ENCODE measurements around the gene PRMT3.
"Not testable (repeated sequence)": the region's sequence is repeated elsewhere in the genome, so short reads cannot be mapped to it uniquely, and the experiment has no call there.

Gene PRMT3

GRCh38 chr11:20522536-20522935 is 135.0 kb downstream of the PRMT3 start:
- no peak for DNase-seq

GRCh38 chr11:20529757-20530156 is 142.2 kb downstream of the PRMT3 start:
- DNase-seq = no peak

GRCh38 chr11:20530942-20531703 is 143.6 kb downstream of the PRMT3 start:
- DNase-seq = no peak

GRCh38 chr11:20535271-20535881 is 147.9 kb downstream of the PRMT3 start:
- no peak for DNase-seq

GRCh38 chr11:20536365-20536764 is 148.8 kb downstream of the PRMT3 start:
- DNase-seq = no peak

- DNase-seq = no peak
Observed at GRCh38 chr11:20536784-20537183, 149.3 kb downstream of the PRMT3 start.

GRCh38 chr11:20541503-20541902 is 154.0 kb downstream of the PRMT3 start:
- no peak for DNase-seq

- DNase-seq = no peak
Observed at GRCh38 chr11:20544603-20545237, 157.2 kb downstream of the PRMT3 start.

GRCh38 chr11:20547411-20547810 is 159.9 kb downstream of the PRMT3 start:
- no peak for DNase-seq

- DNase-seq = no peak
Observed at GRCh38 chr11:20551096-20551495, 163.6 kb downstream of the PRMT3 start.

GRCh38 chr11:20555783-20556182 is 168.3 kb downstream of the PRMT3 start:
- no peak for DNase-seq

- not testable (repeated sequence) for DNase-seq
Observed at GRCh38 chr11:20556396-20556795, 168.9 kb downstream of the PRMT3 start.

- DNase-seq = no peak
Observed at GRCh38 chr11:20558741-20559140, 171.2 kb downstream of the PRMT3 start.

Data from NCI-H2029 treated with DMSO at 0.1 percent for 48 hours (cell line).